EH (cell line): Measurements from ENCODE around the gene SLC6A17.

Source experiments
- DNase-seq: peaks from one replicate; pipeline ENCODE4 v3.0.0-alpha.2; 2015; ENCODE audit warnings: low read depth

SLC6A17 gene

DNA sequence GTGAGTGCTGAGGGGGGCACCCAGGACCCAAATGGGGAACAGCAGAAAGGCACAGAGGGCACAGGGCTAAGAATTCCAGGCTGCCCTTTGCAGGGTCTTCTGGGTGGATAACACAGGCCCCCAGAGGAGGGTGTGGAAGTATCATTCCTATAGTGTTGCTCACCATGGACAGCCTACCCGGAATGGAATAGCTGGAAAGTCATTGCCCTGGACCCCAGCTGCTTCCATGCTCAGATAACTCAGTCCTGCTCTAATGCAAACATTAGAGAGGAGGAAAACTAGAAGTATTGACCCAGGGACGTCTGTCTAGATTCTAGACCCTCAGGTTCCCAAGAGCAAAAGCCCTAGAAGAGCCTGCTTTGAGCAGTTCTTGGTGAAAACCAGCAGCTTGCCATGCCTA is 24.7 kb downstream of the SLC6A17 start:
- peak; percentile 55 for DNase-seq

- DNase-seq = peak; percentile 11
Observed at GRCh38 chr1:110176299-110176956, 26.1 kb downstream of the SLC6A17 start.

DNA sequence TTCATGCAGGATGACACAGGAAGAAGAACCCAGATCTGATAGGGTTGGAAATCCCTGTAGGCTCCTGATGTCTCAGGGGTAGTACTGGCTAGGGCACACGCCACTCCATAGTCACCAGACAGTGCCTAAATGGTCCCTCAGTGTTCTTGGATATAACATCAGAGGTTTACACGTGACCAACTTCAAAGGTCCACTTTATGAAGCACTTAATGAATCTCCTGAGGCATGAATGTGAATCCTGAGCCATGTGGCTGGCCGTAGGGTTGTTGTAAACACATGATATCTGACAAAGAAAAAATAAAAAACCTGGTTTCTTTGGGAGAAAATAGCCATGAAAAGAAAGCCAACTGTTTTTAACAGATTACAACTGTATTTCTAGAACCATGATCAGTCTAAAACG is 27.5 kb downstream of the SLC6A17 start:
- no peak for DNase-seq

DNA sequence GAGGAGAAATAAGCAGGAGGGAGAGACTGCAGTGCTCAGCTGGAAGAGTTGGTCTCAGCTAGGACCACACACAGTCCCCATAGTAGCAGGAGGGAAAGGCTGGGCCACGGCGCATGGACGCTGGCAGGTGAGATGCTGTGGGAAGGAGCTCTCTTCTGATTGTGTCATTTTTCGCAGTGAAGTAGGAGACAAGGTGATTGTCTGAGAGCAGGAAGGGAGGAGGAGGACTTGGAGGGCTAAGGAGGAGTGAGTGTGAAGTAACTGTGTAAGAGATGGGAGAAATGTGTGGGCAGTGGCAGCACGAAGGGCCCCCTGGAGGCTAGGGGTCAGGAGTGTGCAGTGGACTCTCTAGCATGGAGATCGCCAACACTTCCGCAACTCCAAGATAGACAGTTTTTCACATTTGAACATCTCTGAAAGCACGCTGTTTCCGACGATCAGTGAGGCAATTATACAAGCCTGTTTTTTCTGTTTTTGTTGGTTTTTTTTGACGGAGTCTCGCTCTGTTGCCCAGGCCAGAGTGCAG is 33.4 kb downstream of the SLC6A17 start:
- no peak for DNase-seq

DNA sequence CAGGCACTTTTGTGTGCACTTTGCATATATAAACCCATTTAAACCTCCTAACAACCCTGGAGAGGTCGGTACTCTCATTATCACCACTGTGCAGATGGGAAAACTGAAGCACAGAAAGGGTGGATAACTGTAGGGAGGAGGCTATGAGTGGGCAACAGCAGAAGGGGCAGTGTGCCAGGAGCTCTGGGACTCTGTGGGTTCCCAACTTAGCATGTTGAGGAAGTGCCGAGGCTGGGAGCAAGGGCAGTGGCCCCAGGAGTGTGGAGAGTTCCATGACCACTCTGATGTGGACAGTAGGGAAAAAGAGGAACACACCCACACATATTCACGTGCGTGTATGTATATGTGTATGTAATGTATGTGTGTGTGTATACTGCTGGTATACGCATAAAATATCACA is 34.2 kb downstream of the SLC6A17 start:
- no peak for DNase-seq

DNA sequence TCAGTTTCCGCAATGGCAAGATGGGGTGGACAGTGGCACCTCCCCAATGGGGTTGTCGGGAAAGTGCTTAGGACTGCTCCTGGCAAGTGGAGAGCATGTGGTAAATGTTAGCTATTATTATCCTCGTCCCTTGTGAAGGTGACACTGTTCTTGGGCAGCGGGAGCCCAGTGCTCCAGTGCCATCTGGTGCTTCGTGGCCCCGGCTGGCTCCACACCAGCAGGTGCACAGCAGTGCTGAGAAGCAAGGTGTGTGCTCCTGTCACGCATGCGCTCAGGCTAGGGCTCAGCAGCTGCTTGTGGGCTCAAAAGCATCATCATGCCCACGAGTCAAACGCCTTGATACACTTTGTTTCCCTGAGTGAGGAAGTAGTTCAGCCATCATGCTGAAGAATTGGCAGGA is 34.9 kb downstream of the SLC6A17 start:
- no peak for DNase-seq

DNA sequence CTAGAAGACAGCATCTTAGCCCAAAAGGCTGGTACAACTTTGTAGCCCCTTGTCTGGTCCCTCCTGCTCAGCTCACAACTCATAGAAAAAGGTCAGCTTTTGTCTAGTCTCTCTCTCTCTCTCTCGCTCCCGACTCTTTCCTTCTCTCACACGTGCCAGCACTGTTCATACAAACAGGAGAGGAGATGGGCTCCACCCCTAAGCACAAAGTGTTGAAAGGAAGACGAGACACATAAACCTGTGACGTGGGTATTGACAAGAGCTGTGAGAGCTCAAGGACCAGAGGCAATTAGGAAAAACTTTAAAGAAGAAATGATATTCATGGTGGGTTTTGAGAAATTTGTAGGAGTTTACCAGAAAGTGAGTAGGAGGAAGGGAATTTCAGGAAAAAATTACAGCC is 36.3 kb downstream of the SLC6A17 start:
- DNase-seq = no peak

DNA sequence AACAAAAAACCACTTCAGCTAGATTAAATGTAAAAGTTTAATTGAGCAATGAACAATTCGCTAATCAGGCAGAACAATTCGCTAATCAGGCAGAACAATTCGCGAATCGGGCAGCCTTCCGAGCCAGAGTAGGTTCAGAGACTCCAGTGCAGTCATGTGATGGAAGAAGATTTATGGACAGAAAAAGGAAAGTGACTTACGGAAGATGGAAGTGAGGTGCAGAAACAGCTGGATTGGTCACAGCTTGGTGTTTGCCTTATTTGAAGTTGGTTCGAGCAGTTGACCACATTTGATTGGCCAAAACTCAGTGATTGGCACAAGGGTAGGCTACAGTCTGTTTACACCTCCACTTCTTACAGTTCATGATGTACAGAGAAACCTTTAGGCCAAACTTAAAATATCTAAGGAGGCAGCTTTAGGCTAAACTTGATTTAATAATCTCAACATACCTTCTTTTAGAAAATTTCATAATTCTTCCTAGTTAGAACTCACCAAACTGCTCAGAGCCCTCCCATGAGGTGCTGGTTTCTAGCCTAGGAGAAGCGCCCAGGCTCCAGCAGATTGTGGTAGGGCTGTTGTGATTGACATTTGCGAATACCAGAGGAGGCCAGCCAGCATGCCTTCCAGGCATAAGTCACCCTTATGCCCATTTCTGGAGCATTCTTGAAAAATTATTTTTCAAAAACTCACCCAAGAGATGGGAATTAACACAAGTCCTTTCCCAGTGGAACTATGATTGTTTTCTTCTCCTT is 37.0 kb downstream of the SLC6A17 start:
- DNase-seq = peak; percentile 75

DNA sequence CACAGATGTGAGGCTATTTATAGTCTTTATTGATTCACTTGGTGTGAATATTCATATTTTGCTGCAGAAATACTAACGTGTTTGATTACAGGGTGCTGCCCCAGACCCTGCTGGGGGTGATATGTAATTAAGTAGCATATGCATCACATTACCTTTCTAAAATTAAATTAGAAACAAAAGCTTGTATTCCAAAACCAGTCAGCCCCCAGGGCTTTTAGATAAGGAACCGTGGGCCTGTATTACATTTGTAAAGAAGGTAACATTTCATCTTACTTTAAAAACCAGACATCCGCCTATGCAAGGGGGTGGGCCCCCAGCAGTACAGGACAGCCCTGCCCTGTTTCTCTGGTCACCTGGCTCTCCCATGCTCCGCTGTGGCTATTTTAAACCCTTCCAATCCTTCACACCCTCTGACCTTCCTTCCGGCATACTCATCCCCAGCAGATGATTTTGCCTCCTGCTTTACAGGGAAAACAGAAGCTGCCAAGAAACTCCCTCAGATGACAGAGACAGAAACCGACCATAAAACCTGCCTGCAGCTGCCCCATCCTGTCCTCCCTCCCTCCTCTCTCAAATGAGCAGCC is 37.8 kb downstream of the SLC6A17 start:
- peak; percentile 83 for DNase-seq

GRCh38 chr1:110189181-110189580 is 38.9 kb downstream of the SLC6A17 start:
- no peak for DNase-seq

- DNase-seq = no peak
Observed at GRCh38 chr1:110190282-110190929, 40.1 kb downstream of the SLC6A17 start.

DNA sequence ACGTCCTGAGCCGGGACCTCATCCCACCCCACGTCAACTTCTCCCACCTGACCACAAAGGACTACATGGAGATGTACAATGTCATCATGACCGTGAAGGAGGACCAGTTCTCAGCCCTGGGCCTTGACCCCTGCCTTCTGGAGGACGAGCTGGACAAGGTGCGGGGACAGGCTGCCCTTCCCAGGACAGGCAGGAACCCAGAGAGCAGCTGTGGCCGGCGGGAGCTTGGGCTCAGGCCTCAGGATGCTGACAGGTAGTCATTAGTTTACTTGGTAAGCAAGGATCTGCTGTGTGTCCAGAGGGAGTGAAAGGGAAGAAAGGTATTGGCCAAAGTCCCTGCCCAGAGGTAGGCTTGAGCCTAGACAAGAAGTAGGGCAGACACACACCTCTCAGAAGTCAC is 42.2 kb downstream of the SLC6A17 start:
- no peak for DNase-seq

DNA sequence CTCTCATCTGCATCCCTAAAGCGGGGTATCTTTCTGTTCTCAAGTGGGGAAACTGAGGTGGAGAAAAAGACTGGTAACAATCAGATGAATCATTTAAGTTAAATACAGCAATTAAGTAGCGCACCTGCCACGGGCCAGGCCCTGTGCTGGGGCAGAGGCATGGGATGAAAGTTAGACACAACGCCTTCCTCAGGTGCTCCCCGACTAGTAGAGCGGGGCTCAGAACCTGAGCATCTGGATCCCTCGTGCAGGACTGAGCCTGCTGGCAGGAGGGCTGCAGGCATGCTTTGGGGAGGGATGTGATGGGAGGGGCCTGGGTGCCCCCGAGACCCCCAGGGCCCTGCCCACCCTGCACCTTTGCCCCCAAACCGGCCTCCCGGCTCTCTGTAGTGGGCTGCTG is 44.9 kb downstream of the SLC6A17 start:
- no peak for DNase-seq

DNA sequence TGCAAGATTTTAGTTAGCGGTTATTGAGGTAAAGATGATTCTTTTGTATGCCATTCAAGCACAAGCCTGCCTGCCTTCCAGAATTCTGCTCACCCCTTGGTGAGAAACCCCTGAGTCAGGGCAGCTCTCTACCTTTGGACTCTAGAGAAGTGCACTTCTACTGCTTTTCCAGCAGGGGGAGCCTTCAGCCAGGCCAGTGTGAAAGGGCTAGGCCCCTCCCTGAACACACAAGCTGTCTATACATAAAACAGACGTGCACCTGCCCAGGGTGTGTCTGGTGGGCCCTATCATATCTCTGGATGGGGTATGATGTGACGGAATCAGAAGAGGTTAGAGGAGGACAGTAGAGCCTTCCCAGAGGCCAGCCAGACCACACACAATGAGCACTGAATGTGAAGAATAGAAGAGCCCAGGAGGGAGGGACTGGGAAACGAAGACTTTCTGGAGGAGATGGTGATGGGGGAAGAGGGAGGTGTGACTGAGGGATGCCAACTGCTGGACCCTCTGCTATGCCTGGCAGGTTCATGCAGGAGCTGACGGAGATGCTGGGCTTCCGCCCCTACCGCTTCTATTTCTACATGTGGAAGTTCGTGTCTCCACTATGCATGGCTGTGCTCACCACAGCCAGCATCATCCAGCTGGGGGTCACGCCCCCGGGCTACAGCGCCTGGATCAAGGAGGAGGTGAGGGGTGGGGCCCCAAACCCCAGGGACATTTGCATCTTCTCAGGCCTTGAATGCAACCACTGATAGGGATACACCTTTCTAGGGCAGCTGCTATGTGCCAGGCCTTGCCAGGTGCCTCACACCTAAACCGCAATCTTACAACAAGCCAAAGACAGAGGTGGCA is 46.8 kb downstream of the SLC6A17 start:
- DNase-seq = peak; percentile 50

DNA sequence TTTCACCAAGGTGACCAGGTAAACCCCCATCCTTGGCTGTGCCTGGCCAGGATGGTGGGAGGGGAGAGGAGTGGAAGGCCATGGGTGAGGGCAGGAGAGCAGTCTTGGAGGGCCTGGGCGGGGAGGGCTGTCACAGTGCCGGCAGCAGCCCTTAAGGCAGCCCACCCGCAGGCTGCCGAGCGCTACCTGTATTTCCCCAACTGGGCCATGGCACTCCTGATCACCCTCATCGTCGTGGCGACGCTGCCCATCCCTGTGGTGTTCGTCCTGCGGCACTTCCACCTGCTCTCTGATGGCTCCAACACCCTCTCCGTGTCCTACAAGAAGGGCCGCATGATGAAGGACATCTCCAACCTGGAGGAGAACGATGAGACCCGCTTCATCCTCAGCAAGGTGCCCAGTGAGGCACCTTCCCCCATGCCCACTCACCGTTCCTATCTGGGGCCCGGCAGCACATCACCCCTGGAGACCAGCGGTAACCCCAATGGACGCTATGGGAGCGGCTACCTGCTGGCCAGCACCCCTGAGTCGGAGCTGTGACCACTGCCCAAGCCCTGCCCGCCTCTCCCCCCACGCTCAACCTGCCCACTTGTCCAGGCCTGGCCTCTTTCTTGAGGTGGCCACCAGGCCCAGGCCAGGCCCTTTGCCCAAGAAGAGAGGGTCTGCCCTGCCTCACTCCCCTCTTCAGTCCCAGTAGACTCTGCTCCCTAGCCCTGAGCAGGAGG is 47.8 kb downstream of the SLC6A17 start:
- no peak for DNase-seq

DNA sequence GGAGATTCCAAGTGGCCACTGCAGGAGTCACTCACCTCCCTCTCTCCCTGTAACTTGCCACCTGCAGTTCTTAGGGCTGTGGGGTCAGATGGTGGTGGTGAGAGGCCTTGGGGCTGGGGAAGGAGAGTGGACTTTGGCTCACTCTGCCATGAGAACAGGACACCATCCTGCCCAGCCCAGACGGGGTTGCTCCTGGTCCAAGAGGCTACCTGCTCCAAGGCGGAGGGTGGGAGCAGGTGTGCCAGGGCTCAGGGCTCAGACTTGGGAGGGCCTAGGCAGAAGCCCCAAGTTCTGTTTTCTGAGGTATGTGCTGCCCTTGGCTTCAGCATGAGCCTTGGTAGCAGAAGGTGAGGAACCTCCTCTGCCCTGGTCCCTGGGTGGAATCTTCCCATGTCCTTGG is 48.5 kb downstream of the SLC6A17 start:
- DNase-seq = no peak

- no peak for DNase-seq
Observed at GRCh38 chr1:110200190-110200589, 49.9 kb downstream of the SLC6A17 start.

DNA sequence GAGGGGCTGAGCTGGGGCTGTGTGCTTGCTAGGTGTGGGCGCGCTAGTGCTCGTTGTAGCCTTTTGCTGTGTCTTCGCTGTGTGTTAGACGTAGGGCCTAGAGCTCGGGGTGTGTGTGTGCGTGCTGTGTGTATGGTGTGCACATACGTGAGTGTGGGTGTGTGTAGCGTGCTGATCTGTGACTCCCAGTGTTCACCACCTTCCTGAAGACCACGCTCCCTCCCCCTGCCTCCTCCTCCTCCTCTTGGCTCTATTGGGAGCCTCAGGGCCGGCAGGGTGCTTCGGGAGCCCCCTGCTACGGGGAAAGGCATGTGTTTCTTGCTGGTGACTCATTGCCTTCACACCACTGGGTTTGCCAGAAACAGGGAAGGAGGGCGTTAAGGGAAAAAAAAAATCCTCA is 50.4 kb downstream of the SLC6A17 start:
- DNase-seq = peak; percentile 63

DNA sequence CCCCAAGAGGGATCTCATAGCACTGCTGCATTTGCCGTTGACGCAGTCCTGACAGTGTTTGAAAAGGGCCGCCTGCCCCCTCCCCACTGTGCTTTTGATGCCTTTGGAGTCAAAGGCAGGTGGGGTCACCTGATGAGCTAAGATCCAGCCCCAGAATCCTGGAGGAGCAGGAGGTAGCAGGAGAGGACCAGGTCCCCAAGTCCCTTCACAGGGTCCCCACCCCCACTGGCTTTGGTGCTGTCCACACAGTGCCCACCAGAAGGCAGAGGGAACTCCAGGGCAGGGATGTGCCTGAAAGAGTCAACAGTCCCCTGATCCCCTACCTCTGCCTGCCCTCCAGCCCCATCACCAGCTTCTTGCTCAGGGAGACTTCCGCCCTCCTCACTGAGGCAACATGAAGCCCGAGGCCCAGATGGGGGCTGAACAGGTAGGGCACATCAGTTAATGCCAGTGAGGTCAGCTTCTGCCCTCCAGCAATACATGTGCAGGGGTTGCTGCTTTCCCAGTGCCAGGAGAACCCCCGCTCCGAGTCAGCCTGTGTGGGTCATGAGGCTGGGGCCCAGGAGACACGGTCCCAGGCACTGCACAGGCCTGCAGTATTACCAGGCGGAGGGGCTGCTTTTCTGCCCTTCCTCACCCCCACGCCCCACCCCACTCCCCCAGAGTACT is 51.0 kb downstream of the SLC6A17 start:
- no peak for DNase-seq

DNA sequence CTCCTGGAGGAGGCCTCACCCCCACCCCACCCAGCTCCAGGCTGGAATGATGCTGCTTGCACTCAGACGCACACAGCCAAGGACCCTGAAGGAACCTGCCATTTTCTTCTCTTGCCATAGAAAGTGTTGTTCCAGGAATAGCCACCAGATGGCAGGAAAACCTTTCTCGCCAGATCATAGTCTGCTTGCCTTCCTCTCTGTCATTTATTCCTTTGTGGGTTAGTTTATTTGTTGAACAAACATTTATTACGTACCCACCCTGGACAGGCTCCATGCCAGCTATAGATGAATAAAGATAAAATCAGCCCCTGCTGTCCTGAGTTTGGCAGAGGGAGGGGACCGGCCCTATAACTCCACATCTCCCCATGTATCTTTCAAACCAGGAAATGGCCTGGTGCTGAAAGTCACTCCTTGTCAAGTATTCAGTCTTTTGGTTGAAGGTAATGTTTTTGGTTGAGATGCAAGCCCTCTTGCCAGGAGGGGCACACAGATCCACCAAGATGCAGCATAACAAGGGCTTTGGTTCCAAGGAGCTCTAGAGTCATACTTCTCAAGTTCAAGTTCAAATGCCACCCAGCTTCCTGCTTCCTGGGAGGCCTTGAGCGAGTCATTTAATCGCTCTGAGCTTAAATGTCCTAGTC is 52.8 kb downstream of the SLC6A17 start:
- peak; percentile 73 for DNase-seq
